Tibial nerve (tissue), 4 donors: ENCODE measurements around the gene ST7L.

Experiments
- CTCF ChIP-seq, 5 experiments: fragments of 200-600 bp in 3 of 5; fragments of 450-650 bp in 2 of 5; sonication (generic) in 3 of 5; IDR thresholded peaks; one replicate each; pipeline ENCODE4 v1.5.1; 2016 to 2019; ENCODE audit warnings: antibody characterized with exemption in 5 of 5, mild to moderate bottlenecking in 3 of 5, moderate library complexity in 2 of 5
- EP300 ChIP-seq, 2 donors: sonication (generic); formaldehyde crosslinking; IDR thresholded peaks; one replicate each; pipeline ENCODE4 v1.6.1; 2017; ENCODE audit warnings: antibody characterized with exemption in 2 of 2, mild to moderate bottlenecking in 1 of 2
- POLR2A ChIP-seq, 2 donors: fragments of 450-650 bp; IDR thresholded peaks; one replicate each; pipeline ENCODE4 v1.6.1; 2017; ENCODE audit warnings: antibody characterized with exemption in 2 of 2, mild to moderate bottlenecking in 2 of 2, moderate library complexity in 2 of 2

GRCh38 chr1:112605633-112606327 is 13.2 kb downstream of the ST7L start:
- TF ChIP-seq POLR2A (IDR thresholded peaks at IDR 0.05) (no peak), CTCF (IDR thresholded peaks at IDR 0.05) (no peak), EP300 (IDR thresholded peaks at IDR 0.05) (no peak)
